ENCODE data around the gene ZNF285.
"Not testable (repeated sequence)": the region's sequence is repeated elsewhere in the genome, so short reads cannot be mapped to it uniquely, and the experiment has no call there.

Gene ZNF285

GRCh38 chr19:44344255-44344654, 57.2 kb downstream of the ZNF285 start:
- ATAC-seq (ENCODE audit: low read depth): peak; percentile 35
- peaks cover 2% of the 10 kb centered on the region for H3K27me3 Mint-ChIP-seq
- H3K4me3 Mint-ChIP-seq: no peak overlapping the region
- no peak overlapping the region for H3K27ac Mint-ChIP-seq
- H3K36me3 Mint-ChIP-seq: peaks cover 4% of the 10 kb centered on the region
- peaks cover 13% of the 10 kb centered on the region for H3K9me3 Mint-ChIP-seq
- H3K4me1 Mint-ChIP-seq: peaks cover 4% of the 10 kb centered on the region
- DNase-seq (ENCODE audit: low spot score in 2 of 2): no peak

DNA sequence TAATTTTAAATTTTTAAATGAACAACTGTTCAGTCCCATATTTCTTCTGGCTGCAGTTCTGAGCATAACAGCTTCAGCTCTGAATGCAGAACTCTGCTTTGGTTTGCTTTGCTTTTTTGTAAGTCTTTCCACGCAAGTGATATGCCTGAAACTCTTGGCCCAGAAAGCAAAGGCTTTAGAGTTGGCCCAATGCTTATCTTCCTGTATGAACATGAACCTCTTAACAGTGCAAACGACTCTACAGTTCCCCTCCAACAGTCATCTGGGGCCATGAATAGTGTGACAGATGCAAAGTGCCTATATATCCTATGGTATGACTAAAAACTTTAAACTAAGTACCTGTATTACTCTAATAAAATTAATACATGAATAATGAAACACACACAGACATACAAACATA, 59.6 kb downstream of the ZNF285 start:
- ATAC-seq (ENCODE audit: low read depth): no peak
- H3K9me3 Mint-ChIP-seq: peaks cover 11% of the 10 kb centered on the region
- no peak for DNase-seq (ENCODE audit: low spot score in 2 of 2)
- peaks cover 2% of the 10 kb centered on the region for H3K27me3 Mint-ChIP-seq
- H3K36me3 Mint-ChIP-seq: peaks cover 7% of the 10 kb centered on the region
- H3K4me3 Mint-ChIP-seq: no peak overlapping the region
- H3K27ac Mint-ChIP-seq: no peak overlapping the region
- H3K4me1 Mint-ChIP-seq: peaks cover 4% of the 10 kb centered on the region

- H3K4me3 Mint-ChIP-seq; DNase-seq (ENCODE audit: low spot score in 2 of 2); H3K4me1 Mint-ChIP-seq; H3K27ac Mint-ChIP-seq; H3K27me3 Mint-ChIP-seq; ATAC-seq (ENCODE audit: low read depth): not testable (repeated sequence)
- peaks cover 16% of the 10 kb centered on the region for H3K9me3 Mint-ChIP-seq
- peaks cover 17% of the 10 kb centered on the region for H3K36me3 Mint-ChIP-seq
Observed at GRCh38 chr19:44334639-44335038, 66.8 kb downstream of the ZNF285 start.

Measured in memory B cell (primary cell).